IPS DF 6.9 (cell line): ENCODE measurements around the gene TRIP12.
A peak's percentile ranks its signal among the peaks of the same experiment; 100 is the strongest.
"Not testable (repeated sequence)": the region's sequence is repeated elsewhere in the genome, so short reads cannot be mapped to it uniquely, and the experiment has no call there.

Experiments used
- DNase-seq: peaks from one replicate; pipeline ENCODE4 v3.0.0-alpha.2; 2013; ENCODE audit warnings: low read depth, low spot score
- H3K27ac ChIP-seq: one replicate; pipeline ENCODE4 v1.5.1; 2013; ENCODE audit warnings: low read length, control low read depth
- H3K27me3 ChIP-seq: 2 replicates; pipeline ENCODE4 v1.6.1; 2013; ENCODE audit warnings: mild to moderate bottlenecking, low read length; ENCODE audit not compliant: control insufficient read depth, insufficient read depth
- H3K36me3 ChIP-seq: 2 replicates; pipeline ENCODE4 v1.6.1; 2013; ENCODE audit warnings: low read length; ENCODE audit not compliant: control insufficient read depth, insufficient read depth
- H3K4me1 ChIP-seq: 2 replicates; pipeline ENCODE4 v1.6.1; 2013; ENCODE audit warnings: low read length; ENCODE audit not compliant: control insufficient read depth, insufficient read depth
- H3K4me3 ChIP-seq: 2 replicates; pipeline ENCODE4 v1.5.1; 2013; ENCODE audit warnings: mild to moderate bottlenecking, low read length
- H3K9me3 ChIP-seq: 2 replicates; pipeline ENCODE4 v1.6.1; 2013; ENCODE audit warnings: low read length, inconsistent platforms; ENCODE audit not compliant: control insufficient read depth, insufficient read depth
- WGBS: extraction: QIAGEN DNeasy Blood & Tissue Kit; methylation state at CpG from one replicate; pipeline ENCODE4 v1.1.7; 2013; ENCODE audit warnings: mixed read lengths, missing lambda C conversion rate; ENCODE audit not compliant: insufficient read length, insufficient coverage; 5-methylcytosine and 5-hydroxymethylcytosine counted together

TRIP12 gene

DNA sequence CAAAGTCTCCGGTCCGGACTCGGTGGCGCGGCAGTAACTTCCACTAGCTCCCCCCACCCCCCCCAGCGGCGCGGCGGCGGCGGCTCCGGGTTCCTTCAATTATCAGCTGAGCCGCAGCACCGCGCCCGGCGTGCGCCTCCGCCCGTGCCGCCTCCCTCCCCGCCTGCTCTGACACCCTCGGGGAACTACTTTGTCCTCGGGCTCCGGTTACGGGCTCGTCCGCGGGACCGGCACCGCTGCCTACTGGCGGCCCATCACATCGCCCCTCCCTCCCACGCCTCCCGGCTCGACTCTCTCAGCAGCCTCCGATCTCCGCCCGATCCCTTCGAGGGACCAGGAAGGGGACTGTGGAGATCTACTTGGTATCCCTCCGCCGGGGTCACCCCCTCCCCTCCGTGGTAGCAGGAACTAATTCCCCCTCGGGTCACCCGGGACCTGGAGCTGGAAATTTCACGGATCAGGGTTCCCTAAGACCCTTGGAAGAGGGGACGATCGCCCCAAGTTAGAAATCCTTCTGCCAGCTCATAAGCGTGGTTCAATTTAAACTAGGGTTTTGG, at the start of gene TRIP12:
TRIP12 (minus strand) TSS at position 118 of the 557 bp plus-strand sequence. CDS start 41,930 bp downstream, outside the sequence.
- Histone ChIP-seq H3K27ac (no peak within 1 kb of the TSS), H3K27me3 (no peaks in the 10 kb centered on the region), H3K4me3 (peak within 1 kb of the TSS; percentile 83), H3K36me3 (no peaks in the 10 kb centered on the region), H3K4me1 (no peaks in the 10 kb centered on the region), H3K9me3 (no peaks in the 10 kb centered on the region)
- WGBS: no CpG with 5 or more reads among the region's 49 CpGs
- peak; percentile 85 for DNase-seq

- WGBS: no CpG with 5 or more reads among the region's 3 CpGs
- no peak for DNase-seq
- Histone ChIP-seq H3K27ac (no peak overlapping the region), H3K36me3 (no peaks in the 10 kb centered on the region), H3K27me3 (no peaks in the 10 kb centered on the region), H3K4me1 (no peaks in the 10 kb centered on the region), H3K9me3 (no peaks in the 10 kb centered on the region), H3K4me3 (no peak overlapping the region)
Observed at GRCh38 chr2:229971298-229971790, 49.5 kb upstream of the TRIP12 start.

GRCh38 chr2:229970406-229970805, 48.6 kb upstream of the TRIP12 start:
- no peak for DNase-seq
- no peaks in the 10 kb centered on the region for H3K9me3 ChIP-seq
- no peaks in the 10 kb centered on the region for H3K27me3 ChIP-seq
- no peaks in the 10 kb centered on the region for H3K4me1 ChIP-seq
- H3K27ac ChIP-seq: no peak overlapping the region
- no peak overlapping the region for H3K4me3 ChIP-seq
- WGBS: no CpG with 5 or more reads among the region's 3 CpGs
- no peaks in the 10 kb centered on the region for H3K36me3 ChIP-seq

DNA sequence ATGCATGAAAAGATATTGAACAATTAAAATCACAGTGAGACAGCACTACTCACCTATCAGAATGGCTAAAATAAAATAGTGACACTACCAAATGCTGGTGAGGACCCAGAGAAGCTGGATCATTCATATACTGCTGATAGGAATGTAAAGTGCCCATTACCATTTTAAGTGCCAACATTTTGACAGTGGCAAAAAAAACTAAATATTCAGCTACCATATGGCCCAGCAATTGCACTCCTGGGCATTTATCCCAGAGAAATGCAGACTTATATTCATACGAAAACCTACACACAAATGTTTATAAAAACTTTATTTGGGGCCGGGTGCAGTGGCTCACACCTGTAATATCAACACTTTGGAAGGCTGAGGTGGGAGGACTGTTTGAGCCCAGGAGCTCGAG, 48.1 kb upstream of the TRIP12 start:
- Histone ChIP-seq H3K27ac (no peak overlapping the region), H3K9me3 (no peaks in the 10 kb centered on the region), H3K27me3 (no peaks in the 10 kb centered on the region), H3K4me1 (no peaks in the 10 kb centered on the region), H3K36me3 (no peaks in the 10 kb centered on the region), H3K4me3 (no peak overlapping the region)
- DNase-seq: no peak
- WGBS: no CpG with 5 or more reads among the region's 3 CpGs

GRCh38 chr2:229963596-229963995, 41.8 kb upstream of the TRIP12 start:
- not testable (repeated sequence) for H3K4me1 ChIP-seq, H3K36me3 ChIP-seq, H3K27me3 ChIP-seq, H3K27ac ChIP-seq, H3K4me3 ChIP-seq, DNase-seq, H3K9me3 ChIP-seq
- WGBS: no CpG with 5 or more reads among the region's 9 CpGs

GRCh38 chr2:229956491-229956890, 34.7 kb upstream of the TRIP12 start:
- no peak overlapping the region for H3K4me3 ChIP-seq
- H3K27me3 ChIP-seq: no peaks in the 10 kb centered on the region
- H3K36me3 ChIP-seq: no peaks in the 10 kb centered on the region
- WGBS: no CpG with 5 or more reads among the region's 3 CpGs
- H3K4me1 ChIP-seq: peaks cover 1% of the 10 kb centered on the region; the same call in 1 of the 2 replicates
- DNase-seq: no peak
- no peak overlapping the region for H3K27ac ChIP-seq
- no peaks in the 10 kb centered on the region for H3K9me3 ChIP-seq

- H3K27ac ChIP-seq: no peak overlapping the region
- H3K4me1 ChIP-seq: peaks cover 1% of the 10 kb centered on the region; the same call in 1 of the 2 replicates
- no peak for DNase-seq
- no CpG with 5 or more reads among the region's 1 CpG for WGBS
- H3K9me3 ChIP-seq: no peaks in the 10 kb centered on the region
- no peaks in the 10 kb centered on the region for H3K27me3 ChIP-seq
- H3K36me3 ChIP-seq: no peaks in the 10 kb centered on the region
- H3K4me3 ChIP-seq: no peak overlapping the region
Observed at GRCh38 chr2:229955663-229956062, 33.9 kb upstream of the TRIP12 start.

- Histone ChIP-seq H3K27me3 (no peaks in the 10 kb centered on the region), H3K4me1 (peaks cover 1% of the 10 kb centered on the region), H3K4me3 (no peak overlapping the region), H3K27ac (no peak overlapping the region), H3K36me3 (no peaks in the 10 kb centered on the region), H3K9me3 (no peaks in the 10 kb centered on the region)
- WGBS: no CpG with 5 or more reads among the region's 6 CpGs
- no peak for DNase-seq
Observed at GRCh38 chr2:229952256-229952835, 30.5 kb upstream of the TRIP12 start.

GRCh38 chr2:229947544-229947943, 25.7 kb upstream of the TRIP12 start:
- no peak overlapping the region for H3K27ac ChIP-seq
- no peaks in the 10 kb centered on the region for H3K36me3 ChIP-seq
- peaks cover under 1% of the 10 kb centered on the region for H3K4me1 ChIP-seq
- no peaks in the 10 kb centered on the region for H3K9me3 ChIP-seq
- WGBS: no CpG with 5 or more reads among the region's 1 CpG
- H3K4me3 ChIP-seq: no peak overlapping the region
- no peak for DNase-seq
- H3K27me3 ChIP-seq: no peaks in the 10 kb centered on the region

DNA sequence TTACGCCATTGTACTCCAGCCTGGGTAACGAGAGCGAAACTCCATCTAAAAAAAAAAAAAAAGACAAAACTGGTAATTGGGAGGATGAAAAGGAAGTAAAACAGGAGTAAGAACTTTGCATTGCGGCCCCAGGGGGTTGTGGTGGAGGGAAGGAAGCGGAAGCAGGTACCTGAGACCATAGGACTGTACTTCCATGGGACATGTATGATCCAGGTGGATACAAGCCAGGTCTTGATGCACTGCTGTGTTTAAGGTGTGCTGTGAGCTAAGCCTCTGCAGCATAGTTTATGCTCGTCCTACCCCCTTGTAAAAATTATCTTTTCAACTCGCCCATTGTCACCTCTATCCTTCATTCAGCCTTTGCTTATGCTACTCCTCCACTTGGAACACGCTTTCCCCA, 24.2 kb upstream of the TRIP12 start:
- no peaks in the 10 kb centered on the region for H3K9me3 ChIP-seq
- no peaks in the 10 kb centered on the region for H3K36me3 ChIP-seq
- no peak overlapping the region for H3K4me3 ChIP-seq
- H3K27ac ChIP-seq: no peak overlapping the region
- no peak for DNase-seq
- WGBS: no CpG with 5 or more reads among the region's 8 CpGs
- no peaks in the 10 kb centered on the region for H3K27me3 ChIP-seq
- no peaks in the 10 kb centered on the region; the same call in 1 of the 2 replicates for H3K4me1 ChIP-seq
